A673 (cell line): ENCODE results near the gene EPHB2. TPM values are rescaled to one million over a fixed set of nuclear protein-coding genes. Genes with fewer than 3 reads are reported as not detected.

Experiments
- BruUV-seq: library from RNA; stranded (reverse); fragments of 400-500 nt; replicated peaks from 2 replicates; lab custom pipeline; 2021; lab: Mats Ljungman, UMichigan
- CTCF ChIA-PET: fragments of 300-600 bp; sonication (Branson Sonifier 250); formaldehyde crosslinking; loops from one replicate; lab custom pipeline; 2022; ENCODE audit warnings: antibody characterized with exemption; lab: Charles Lee
- POLR2A ChIA-PET: fragments of 300-600 bp; sonication (Branson Sonifier 250); formaldehyde crosslinking; loops from one replicate; lab custom pipeline; 2022; ENCODE audit warnings: antibody characterized with exemption; ENCODE audit not compliant: low non-redundant PET; lab: Charles Lee
- DNase-seq: peaks from one replicate; pipeline ENCODE4 v3.0.0-alpha.2; 2015; ENCODE audit warnings: low spot score
- H3K27ac ChIP-seq: fragments of 200-600 bp; sonication (generic); 2 replicates; pipeline ENCODE4 v1.5.1; 2016; ENCODE audit warnings: mixed run types, low read depth, mild to moderate bottlenecking, mixed read lengths, antibody characterized with exemption, low read length; ENCODE audit not compliant: poor library complexity, severe bottlenecking
- H3K27me3 ChIP-seq: fragments of 200-600 bp; sonication (generic); replicated peaks from 2 replicates; pipeline ENCODE4 v1.6.1; 2017; ENCODE audit warnings: mixed run types, low read depth, mild to moderate bottlenecking, mixed read lengths, antibody characterized with exemption, low read length; ENCODE audit not compliant: insufficient read depth, poor library complexity
- H3K36me3 ChIP-seq: fragments of 200-600 bp; sonication (generic); 2 replicates; pipeline ENCODE4 v1.6.1; 2016; ENCODE audit warnings: mixed run types, mild to moderate bottlenecking, mixed read lengths, antibody characterized with exemption, low read length; ENCODE audit not compliant: insufficient read depth, poor library complexity, severe bottlenecking
- H3K4me1 ChIP-seq: fragments of 200-600 bp; sonication (generic); 2 replicates; pipeline ENCODE4 v1.6.1; 2017; ENCODE audit warnings: mixed run types, mild to moderate bottlenecking, mixed read lengths, antibody characterized with exemption, low read length; ENCODE audit not compliant: insufficient read depth, poor library complexity, severe bottlenecking
- H3K4me3 ChIP-seq: fragments of 200-600 bp; sonication (generic); 2 replicates; pipeline ENCODE4 v1.5.1; 2016; ENCODE audit warnings: low read depth, mixed run types, mild to moderate bottlenecking, mixed read lengths, low read length; ENCODE audit not compliant: poor library complexity, severe bottlenecking
- H3K9me3 ChIP-seq: fragments of 200-600 bp; sonication (generic); 2 replicates; pipeline ENCODE4 v1.6.1; 2016; ENCODE audit warnings: mixed run types, low read depth, mild to moderate bottlenecking, mixed read lengths, antibody characterized with exemption, low read length; ENCODE audit not compliant: poor library complexity, severe bottlenecking
- EZH2 ChIP-seq: fragments of 200-600 bp; sonication (generic); IDR thresholded peaks from 2 replicates; pipeline ENCODE4 v1.6.1; 2017; ENCODE audit warnings: borderline replicate concordance, low read depth, mild to moderate bottlenecking, mixed read lengths, antibody characterized with exemption, low read length; ENCODE audit not compliant: poor library complexity, severe bottlenecking
- intact Hi-C: fragments of 100-400 bp; cut with micrococcal nuclease; formaldehyde crosslinking; loops from one replicate; pipeline ENCODE4 v1.10.0; 2022; ENCODE audit not compliant: unreplicated experiment
- total RNA-seq: library from RNA; stranded (reverse); gene quantifications from 2 replicates; pipeline ENCODE4 v1.2.3, GENCODE V29; 2021
- TF ChIP-seq, protein P1 (sequence below): fragments of 300-800, 200-600 bp; sonication (generic); conservative IDR thresholded peaks from 2 replicates; pipeline ENCODE4 v1.5.1; 2017; ENCODE audit warnings: low read depth, mild to moderate bottlenecking, antibody characterized with exemption, low read length, moderate library complexity, mixed read lengths

Gene EPHB2
- total RNA-seq, 1 experiment from 2014 or later, result 10.4 TPM

DNA sequence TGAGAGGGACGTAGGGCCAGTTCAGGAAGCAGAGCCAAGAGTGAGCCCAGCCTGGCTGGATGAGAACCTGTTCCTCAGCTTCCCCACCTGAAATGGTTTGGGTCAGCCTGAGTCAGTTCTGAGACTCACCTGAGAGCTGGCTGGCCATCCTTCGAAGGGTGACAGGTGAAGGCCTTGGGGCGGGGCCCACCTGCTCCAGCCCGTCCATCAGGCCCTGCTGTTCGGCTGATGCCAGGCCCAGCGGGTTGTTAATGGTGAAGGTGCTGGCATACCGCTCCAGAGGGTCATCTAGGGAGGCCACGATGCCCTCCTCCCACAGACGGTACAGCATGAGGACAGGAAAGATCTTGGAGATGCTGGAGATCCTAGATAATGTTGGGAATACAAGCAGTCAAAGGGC lies 247.9 kb downstream of the EPHB2 start:
- TF ChIP-seq EZH2, result no peak
- TF ChIP-seq, protein P1, sequence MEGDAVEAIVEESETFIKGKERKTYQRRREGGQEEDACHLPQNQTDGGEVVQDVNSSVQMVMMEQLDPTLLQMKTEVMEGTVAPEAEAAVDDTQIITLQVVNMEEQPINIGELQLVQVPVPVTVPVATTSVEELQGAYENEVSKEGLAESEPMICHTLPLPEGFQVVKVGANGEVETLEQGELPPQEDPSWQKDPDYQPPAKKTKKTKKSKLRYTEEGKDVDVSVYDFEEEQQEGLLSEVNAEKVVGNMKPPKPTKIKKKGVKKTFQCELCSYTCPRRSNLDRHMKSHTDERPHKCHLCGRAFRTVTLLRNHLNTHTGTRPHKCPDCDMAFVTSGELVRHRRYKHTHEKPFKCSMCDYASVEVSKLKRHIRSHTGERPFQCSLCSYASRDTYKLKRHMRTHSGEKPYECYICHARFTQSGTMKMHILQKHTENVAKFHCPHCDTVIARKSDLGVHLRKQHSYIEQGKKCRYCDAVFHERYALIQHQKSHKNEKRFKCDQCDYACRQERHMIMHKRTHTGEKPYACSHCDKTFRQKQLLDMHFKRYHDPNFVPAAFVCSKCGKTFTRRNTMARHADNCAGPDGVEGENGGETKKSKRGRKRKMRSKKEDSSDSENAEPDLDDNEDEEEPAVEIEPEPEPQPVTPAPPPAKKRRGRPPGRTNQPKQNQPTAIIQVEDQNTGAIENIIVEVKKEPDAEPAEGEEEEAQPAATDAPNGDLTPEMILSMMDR, result no peak
- Histone ChIP-seq H3K36me3 (no peaks in the 10 kb centered on the region), H3K4me3 (no peak overlapping the region), H3K9me3 (no peaks in the 10 kb centered on the region), H3K4me1 (no peaks in the 10 kb centered on the region), H3K27me3 (peaks cover 10% of the 10 kb centered on the region), H3K27ac (no peak overlapping the region)
- BruUV-seq, result no TSS peak
- DNase-seq, result no peak
- intact Hi-C loops, result no loop called here
- ChIA-PET POLR2A (no interaction called here), CTCF (no interaction called here)

DNA sequence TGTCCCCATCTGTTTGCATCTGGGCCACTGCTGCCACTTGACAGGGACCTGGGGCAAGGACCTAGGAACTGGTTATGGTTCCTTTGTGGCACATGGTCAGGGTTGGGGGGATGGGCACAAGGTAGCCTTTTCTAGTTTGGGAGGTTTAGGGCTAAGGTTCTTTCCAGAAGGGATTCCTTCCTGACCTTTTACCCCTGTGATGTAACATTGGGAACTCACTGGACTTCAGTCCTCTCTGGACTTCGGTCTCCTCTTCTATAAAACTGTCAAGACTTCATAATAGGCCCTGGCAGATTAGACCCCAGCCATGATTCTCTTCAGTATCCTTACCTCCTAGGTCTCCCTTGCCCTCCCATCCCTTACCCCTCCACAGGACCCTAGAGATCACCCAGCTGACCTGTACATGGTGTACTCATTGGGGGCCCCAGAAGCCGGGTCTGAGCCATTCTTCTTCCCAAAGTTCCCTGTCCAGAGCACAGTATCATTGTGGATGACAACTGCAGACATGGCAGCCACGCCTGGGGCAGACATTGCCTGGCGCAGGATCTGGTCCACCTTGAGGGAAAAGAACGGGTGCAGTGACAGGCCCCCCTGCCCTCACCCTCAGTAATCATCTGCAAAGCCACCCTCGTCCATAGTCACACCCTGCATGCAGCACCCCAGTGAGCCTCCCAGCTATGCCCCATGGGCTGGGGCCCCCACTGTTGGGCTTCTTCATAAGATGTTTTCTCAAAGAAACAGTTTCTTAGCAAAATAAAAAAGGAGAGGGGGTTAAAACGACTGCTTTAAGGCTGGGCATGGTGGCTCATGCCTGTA lies 249.1 kb downstream of the EPHB2 start:
- CTCF ChIA-PET, result no interaction called here

DNA sequence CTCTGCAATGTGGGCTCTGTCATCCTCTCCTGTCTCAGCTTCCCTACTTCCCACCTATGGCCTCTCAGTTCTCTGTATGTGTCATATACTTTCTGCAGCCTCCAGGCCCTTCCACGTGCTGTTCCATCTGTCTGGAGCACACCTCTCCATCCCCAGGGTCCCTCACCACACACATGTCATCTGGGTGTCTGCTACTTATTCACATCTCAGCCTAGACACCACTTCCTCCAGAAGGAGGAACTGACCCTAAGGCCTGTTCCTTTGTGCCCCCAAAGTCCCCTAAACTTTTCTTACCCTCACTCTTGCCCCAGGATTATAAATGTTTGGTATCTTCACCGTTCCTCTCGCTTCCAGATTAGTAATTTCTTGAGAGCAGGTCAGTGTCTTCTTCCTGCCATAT lies 251.9 kb downstream of the EPHB2 start:
- intact Hi-C loops, result no loop called here
- Histone ChIP-seq H3K36me3 (no peaks in the 10 kb centered on the region), H3K4me3 (no peak overlapping the region), H3K27ac (no peak overlapping the region), H3K4me1 (no peaks in the 10 kb centered on the region), H3K9me3 (peaks cover 5% of the 10 kb centered on the region), H3K27me3 (no peaks in the 10 kb centered on the region)
- ChIA-PET POLR2A (no interaction called here), CTCF (no interaction called here)
- no TSS peak for BruUV-seq
- no peak for DNase-seq
- TF ChIP-seq EZH2, result no peak
- TF ChIP-seq, protein P1, result no peak

More for the DNA sequence above, 249.1 kb downstream of the EPHB2 start:
- H3K27me3 ChIP-seq, result no peaks in the 10 kb centered on the region
- H3K4me1 ChIP-seq, result no peaks in the 10 kb centered on the region
- intact Hi-C loops, result no loop called here
- no peaks in the 10 kb centered on the region for H3K36me3 ChIP-seq
- POLR2A ChIA-PET, result no interaction called here
- DNase-seq, result no peak
- no peak overlapping the region for H3K27ac ChIP-seq
- no peak overlapping the region for H3K4me3 ChIP-seq
- TF ChIP-seq EZH2, result no peak
- TF ChIP-seq, protein P1, result no peak
- BruUV-seq, result no TSS peak
- no peaks in the 10 kb centered on the region for H3K9me3 ChIP-seq
